HG03103 (cell line): ENCODE results near the gene EIF5AL1.
"Not testable (repeated sequence)": the region's sequence is repeated elsewhere in the genome, so short reads cannot be mapped to it uniquely, and the experiment has no call there.

ENCODE experiments used
- ATAC-seq: cut with Tn5 transposase; IDR thresholded peaks from one replicate; pipeline ENCODE4 v1.9.1; 2021; ENCODE audit warnings: low read depth; ENCODE audit not compliant: unreplicated experiment

EIF5AL1 gene

GRCh38 chr10:79509306-79509933 is 2.9 kb upstream of the EIF5AL1 start:
- not testable (repeated sequence) for ATAC-seq

DNA sequence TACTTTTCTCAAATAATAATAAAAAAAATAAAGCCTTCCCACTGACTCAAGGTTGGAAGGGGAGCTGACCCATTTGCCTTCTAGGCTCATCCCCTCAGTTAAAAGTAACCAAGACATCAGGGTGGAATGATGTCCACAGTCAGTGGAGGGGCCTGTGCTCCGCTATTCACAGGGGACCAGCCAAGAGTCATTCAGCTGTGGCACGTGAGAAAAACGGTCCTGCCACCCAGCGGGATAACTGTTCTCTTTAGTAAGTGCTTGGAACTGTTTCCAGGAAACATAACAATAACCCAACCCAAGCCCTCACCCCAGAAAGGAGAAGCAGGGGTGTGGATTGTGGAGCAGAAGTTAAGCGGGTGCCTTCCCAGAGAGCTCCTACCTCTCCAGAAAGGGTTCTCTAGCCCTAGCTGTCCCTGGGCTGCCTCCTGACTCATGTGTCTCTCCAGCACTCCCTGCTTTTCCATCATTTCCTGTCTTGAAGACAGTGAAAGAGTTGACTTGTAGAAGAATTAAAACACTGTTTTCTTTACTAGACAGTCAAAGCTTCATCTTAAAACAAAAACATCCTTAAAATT is 2.3 kb upstream of the EIF5AL1 start:
- not testable (repeated sequence) for ATAC-seq

DNA sequence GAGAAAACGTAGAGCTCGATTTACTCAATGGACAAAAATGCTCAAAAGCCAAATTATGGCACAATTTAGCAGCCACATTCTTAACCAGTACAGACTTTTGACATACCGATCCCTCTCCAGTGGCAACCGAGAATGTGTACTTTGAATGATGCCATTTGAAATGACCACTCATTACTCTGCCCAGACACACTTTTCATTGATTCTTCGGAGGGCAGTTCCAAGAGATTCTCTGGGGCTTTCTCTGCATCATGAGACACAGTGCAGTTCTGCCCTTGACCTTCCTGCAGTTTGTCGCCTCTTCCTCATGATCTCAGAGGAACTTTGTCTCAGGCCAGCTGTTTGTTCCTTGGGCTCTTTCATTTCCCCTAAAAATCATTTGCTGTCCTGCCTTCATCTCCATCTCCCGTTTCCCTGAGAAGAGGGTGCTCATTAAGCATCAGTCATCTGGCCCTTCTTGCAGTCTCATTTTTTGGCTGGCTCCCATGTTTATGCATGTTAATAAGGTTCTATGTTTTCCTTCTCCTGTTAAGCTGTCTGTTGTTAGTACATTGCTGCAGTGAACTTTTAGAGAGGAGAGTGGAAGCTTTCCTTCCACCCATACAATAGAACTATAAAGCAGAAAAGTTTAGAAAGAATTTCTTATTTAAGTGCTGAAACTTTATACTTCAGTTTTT is 4.3 kb downstream of the EIF5AL1 start:
- not testable (repeated sequence) for ATAC-seq

DNA sequence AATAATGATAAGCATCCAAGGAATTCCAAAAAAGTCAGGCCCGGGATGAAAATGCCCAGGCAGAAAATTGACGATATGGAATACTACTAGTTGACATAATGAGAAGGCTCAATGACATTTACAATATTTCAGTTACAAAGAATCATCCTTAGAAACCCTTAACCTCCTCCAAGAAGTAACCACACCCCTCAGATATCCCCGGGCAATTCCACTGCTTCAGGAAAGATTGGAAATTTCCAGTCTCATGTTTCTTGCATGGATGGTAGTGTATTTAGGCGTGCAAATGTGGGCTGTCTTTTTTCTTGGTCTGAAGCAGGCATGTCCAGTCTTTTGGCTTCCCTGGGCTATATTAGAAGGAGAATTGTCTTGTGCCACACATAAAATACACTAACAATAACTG is 5.2 kb downstream of the EIF5AL1 start:
- ATAC-seq = not testable (repeated sequence)

GRCh38 chr10:79521751-79522150 is 9.4 kb downstream of the EIF5AL1 start:
- ATAC-seq = not testable (repeated sequence)

DNA sequence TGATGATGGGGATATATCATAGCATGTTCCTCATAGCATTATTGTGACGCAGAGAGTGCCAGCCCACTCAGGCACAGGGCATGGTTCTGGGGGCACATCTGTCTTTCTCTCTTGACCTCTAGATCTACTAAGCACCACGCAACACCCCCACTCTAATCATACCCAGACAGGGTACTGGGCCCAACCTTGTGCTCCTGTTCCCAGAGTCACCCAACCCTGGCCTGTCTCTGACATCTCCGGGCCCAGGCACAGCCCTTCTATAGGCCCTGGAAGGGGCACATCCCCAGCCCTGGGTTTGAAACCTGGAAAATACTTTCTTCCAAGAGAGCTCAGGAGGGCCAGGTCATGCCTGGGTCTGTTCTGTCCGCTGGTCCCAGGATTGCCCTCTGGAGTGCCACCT is 10.1 kb downstream of the EIF5AL1 start:
- not testable (repeated sequence) for ATAC-seq

- not testable (repeated sequence) for ATAC-seq
Measured at GRCh38 chr10:79523157-79523853, 11.0 kb downstream of the EIF5AL1 start.

DNA sequence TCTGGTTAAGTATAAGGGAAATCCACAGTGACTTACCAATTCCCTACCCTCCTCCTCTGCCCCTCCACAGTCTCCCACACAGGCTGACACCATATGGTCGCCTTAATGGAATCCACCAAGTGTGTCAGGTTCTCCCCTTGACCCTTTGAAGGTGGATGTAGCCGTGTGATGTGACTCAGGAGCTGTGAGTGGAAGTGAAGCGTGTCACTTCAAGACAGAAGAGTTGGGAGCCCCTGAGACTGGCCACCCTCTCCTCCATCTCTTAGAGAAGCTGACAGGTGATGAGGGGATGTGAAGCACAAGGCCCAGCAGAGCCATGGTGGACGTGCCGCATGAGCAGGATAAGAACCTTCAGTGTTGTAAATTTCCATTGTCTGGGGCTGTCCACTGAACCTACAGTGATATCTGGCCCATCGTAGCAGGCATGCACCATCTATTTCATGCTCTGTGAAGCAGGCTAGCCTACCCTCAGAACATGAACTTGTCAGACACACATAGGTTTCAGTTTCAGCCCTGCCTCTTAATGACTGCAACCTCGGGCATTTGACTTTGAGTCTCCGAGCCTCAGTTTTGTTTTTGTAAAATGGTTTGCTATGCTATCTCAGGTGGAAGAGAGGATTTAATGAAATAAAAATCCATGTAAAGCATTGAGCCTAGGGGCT is 12.8 kb downstream of the EIF5AL1 start:
- ATAC-seq = peak; percentile 92

DNA sequence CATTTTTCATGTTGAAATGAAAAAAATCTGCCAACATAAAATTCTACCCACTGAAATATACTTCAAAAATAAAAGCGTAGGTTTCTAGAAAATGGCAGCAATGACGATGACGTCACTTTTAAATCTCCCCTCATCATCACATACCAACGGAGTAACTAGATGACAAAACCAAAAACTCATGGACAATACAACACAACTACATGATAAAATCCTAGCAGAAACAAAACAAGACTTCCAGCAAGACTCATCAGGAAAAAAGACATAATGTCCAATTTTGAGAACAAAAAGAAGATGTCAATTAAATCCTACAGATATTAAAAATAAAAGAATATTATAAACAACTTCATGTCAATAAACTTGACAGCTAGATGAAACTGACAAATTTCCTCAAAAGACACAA is 15.9 kb downstream of the EIF5AL1 start:
- ATAC-seq = not testable (repeated sequence)

- ATAC-seq = not testable (repeated sequence)
Measured at GRCh38 chr10:79533142-79533902, 21.0 kb downstream of the EIF5AL1 start.

DNA sequence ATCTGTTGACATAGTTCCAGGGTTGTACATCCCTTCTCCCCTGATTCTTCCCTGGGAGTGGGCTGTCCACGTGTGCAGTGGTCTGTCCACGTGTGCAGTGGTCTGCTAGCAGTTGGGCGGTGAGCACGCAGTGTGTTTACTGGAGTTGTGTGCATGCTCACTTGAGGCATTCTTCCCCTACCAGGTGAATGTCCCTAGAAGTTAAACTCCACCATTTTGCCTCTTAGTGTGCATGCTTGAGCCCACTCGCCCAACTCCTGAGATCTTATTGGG is 21.5 kb downstream of the EIF5AL1 start:
- not testable (repeated sequence) for ATAC-seq

GRCh38 chr10:79538311-79538710 is 26.0 kb downstream of the EIF5AL1 start:
- not testable (repeated sequence) for ATAC-seq

- ATAC-seq = peak; percentile 91
Measured at GRCh38 chr10:79540930-79541329, 28.6 kb downstream of the EIF5AL1 start.

- no peak for ATAC-seq
Measured at GRCh38 chr10:79542626-79543025, 30.3 kb downstream of the EIF5AL1 start.

- not testable (repeated sequence) for ATAC-seq
Measured at GRCh38 chr10:79544408-79544807, 32.1 kb downstream of the EIF5AL1 start.

GRCh38 chr10:79544926-79545659 is 32.8 kb downstream of the EIF5AL1 start:
- not testable (repeated sequence) for ATAC-seq

GRCh38 chr10:79547128-79547527 is 34.8 kb downstream of the EIF5AL1 start:
- ATAC-seq = not testable (repeated sequence)

DNA sequence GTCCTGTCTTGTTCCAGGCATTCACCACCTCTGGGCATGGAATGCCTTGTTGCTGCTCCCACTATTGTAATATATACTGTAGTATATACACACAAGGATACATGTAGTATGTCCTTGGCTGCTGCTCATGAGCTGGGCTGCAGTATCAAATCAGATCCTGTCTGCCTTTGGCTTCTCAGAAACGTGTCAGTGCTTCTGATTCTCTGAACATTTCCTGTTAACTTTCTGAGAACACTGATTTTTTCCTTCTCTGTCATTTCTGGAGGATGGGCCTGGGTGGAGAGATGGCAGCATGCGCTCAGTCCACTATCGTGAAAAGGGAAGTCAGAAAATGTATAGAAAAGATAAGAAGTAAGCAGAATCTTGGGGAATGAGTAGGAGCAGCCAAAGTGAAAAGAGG is 35.6 kb downstream of the EIF5AL1 start:
- no peak for ATAC-seq

DNA sequence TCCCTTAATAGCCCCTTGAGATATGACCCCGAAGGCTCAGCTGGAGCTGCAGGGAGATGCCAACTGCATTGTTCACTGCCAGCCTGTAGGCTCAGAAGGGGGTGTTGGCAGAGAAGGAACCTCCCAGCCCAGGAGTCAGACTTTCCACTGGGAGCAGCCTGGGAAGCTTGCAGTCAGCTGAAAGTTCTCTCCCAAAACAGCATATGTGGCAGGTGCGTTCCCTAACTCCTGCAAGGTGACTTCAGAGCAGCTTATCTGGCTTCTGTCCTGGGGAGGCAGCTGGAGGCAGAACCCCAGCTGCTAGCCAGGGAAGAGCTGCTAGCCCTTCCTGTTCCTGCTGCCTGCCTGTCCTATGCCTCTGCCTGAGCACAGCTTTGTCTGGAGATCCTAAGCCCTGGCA is 39.8 kb downstream of the EIF5AL1 start:
- no peak for ATAC-seq
